ENCODE results near the gene DTX3.
"Not testable (repeated sequence)": the region's sequence is repeated elsewhere in the genome, so short reads cannot be mapped to it uniquely, and the experiment has no call there.

DTX3 gene, protein sequence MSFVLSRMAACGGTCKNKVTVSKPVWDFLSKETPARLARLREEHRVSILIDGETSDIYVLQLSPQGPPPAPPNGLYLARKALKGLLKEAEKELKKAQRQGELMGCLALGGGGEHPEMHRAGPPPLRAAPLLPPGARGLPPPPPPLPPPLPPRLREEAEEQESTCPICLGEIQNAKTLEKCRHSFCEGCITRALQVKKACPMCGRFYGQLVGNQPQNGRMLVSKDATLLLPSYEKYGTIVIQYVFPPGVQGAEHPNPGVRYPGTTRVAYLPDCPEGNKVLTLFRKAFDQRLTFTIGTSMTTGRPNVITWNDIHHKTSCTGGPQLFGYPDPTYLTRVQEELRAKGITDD

DNA sequence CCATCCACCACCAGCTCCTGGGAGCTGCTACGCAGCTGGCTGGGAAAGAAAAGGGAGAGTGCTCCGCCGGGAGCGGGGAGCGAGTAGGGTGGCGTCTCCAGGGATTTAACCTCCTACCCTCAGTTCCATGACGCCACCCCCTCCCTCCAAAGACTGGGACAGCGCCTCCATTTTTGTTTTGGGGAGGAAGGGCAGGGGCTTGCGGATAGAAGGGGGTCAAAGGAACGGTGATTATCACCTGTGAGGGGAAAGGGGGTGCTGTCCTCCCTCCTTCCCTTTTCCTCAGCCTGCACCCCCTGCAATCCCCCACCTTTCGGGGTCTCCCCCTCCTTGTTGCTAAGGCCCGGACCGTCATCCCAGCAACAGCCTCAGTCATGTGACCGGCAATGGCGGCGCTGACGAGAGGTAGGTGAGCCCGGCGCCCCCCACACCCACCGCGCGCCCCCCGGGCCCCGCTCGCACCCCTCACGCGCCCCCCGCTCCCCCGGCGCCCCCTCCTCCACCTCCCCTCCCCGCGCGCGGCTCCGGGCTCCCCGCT lies at the start of gene DTX3:
TSS of gene DTX3 (plus strand) at position 371 of the 538 bp plus-strand sequence. CDS start 1,694 bp downstream, outside the sequence.
- peak; percentile 73 for DNase-seq

DNA sequence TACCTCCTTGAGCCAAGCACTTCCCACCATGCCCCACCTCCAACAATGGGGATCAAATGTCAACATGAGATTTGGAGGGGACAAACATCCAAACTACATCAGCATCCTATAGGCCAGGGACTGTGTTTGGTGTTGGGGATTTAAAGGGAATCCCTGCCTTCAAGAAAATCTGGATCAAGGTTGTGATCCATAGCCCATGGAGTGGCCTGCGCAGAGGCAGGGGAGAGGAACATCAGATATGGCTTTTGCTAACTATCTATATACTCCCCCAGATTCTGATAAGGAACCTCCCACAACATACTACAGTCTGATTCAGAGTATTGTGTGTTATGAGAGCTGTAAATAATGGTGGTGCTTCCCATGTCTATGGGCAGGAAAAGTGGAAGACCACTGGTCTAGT lies 49.7 kb upstream of the DTX3 start:
- DNase-seq: peak; percentile 28

DNA sequence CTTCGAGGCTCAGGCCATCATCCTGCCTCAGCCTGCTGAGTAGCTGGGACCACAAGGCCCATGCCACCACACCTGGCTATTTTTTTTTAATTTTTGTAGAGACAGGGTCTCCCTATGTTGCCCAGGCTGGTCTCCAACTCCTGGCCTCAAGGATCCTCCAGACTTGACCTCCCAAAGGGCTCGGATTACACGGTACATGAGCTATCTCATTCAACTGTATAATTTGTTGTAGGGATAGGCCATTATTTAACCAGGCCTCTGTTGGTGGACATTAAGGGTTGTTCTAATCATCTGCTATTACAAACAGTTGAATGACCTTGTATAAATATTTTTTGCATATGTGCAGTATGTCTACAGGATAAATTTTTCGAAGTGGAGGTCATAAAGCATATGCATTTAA lies 45.8 kb upstream of the DTX3 start:
- no peak for DNase-seq

GRCh38 chr12:57560516-57560915 lies 44.1 kb upstream of the DTX3 start:
- DNase-seq: no peak

DNA sequence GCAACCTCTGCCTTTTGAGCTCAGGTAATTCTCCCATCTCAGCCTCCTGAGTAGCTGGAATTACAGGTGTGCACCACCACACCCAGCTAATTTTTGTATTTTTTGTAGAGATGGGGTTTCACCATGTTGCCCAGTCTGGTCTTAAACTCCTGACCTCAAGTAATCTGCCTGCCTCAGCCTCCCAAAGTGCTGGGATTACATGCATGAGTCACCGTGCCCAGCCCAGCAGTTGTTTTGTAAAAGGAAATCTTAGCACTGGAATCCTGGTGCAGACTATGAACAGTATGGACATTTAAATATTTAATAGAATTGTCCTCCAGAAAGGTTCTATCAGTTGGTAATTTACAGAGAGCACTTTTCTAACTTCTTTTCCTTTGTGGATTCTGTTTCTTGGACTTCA lies 43.5 kb upstream of the DTX3 start:
- peak; percentile 20 for DNase-seq

DNA sequence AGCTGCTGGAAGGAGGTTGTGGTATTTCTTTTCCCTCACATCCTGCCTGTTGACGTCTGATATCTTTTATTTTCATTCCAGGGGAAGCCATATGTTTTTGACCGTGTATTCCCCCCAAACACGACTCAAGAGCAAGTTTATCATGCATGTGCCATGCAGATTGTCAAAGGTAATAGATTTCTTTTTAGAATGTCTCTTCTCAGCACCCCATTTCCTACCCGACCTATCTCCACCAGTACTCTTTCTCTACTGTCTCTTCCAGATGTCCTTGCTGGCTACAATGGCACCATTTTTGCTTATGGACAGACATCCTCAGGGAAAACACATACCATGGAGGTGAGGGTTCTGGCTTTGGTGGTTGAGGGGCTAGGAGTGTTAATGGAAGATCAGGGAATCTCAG lies 41.3 kb upstream of the DTX3 start:
- DNase-seq: no peak

DNA sequence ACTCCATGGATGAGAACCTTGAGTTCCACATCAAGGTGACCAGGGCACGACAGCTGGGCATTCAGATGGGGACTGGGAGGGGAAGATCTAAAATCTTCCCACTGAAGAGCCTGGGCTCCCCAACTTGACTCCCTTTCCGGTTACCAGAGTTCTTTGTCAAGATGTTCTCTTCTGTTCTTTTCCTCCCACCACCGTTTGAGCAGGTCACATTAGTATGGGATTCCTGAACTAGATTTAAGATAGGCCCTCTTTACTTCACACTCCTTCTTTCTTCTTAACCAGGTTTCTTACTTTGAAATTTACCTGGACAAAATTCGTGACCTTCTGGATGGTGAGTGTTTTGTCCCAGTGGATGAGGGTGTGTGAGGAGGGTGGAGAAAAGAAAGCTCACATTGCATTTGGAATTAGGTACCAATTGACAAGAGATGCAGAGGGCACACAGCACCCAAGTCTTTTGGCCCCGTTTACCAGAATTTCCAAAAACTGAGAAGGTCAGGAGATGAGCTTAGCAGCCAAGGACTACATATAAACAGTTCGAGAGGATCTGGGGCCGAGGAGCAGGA lies 40.4 kb upstream of the DTX3 start:
- no peak for DNase-seq

- no peak for DNase-seq
Measured at GRCh38 chr12:57568838-57569237, 35.8 kb upstream of the DTX3 start.

- no peak for DNase-seq
Measured at GRCh38 chr12:57569858-57570257, 34.8 kb upstream of the DTX3 start.

DNA sequence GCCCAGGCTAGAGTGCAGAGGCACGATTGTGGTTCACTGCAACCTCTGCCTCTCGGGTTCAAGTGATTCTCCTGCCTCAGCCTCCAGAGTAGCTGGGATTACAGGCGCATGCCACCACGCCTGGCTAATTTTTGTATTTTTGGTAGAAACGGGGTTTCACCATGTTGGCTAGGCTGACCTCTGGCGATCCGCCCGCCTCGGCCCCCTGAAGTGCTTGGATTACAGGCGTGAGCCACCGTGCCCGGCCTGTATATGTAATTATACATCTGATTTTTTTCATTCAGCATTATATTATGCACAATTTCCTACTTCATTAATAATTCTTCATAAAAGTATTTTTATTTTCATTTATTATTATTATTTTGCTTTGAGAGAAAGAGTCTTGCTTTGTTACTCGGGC lies 34.2 kb upstream of the DTX3 start:
- DNase-seq: not testable (repeated sequence)

DNA sequence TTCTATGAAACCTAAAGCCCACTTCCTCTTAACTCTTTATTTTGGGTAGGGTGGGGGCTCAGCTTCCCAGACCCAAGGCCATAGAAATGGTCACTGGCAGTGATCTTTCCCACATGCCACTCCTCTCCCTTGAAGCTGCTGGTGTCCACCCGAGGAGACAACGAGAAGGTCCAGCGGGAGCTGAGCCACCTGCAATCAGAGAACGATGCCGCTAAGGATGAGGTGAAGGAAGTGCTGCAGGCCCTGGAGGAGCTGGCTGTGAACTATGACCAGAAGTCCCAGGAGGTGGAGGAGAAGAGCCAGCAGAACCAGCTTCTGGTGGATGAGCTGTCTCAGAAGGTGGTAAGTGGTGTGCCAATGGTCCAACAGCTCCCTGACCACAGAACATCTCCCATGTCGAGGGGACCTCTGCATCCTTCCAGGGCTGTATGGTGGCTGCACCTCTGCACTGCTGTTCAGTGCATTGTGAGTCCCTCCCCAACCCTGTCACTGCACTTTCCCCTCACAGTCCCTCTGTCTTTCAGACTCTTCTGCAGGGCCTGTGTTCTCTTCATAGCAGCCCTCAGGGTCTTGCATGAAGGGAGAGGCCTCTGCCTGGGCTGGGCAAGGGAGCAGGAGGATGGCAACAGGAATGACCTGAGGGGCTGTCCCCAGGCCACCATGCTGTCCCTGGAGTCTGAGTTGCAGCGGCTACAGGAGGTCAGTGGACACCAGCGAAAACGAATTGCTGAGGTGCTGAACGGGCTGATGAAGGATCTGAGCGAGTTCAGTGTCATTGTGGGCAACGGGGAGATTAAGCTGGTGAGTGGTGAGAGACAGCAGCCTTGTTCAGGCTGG lies 32.5 kb upstream of the DTX3 start:
- no peak for DNase-seq

DNA sequence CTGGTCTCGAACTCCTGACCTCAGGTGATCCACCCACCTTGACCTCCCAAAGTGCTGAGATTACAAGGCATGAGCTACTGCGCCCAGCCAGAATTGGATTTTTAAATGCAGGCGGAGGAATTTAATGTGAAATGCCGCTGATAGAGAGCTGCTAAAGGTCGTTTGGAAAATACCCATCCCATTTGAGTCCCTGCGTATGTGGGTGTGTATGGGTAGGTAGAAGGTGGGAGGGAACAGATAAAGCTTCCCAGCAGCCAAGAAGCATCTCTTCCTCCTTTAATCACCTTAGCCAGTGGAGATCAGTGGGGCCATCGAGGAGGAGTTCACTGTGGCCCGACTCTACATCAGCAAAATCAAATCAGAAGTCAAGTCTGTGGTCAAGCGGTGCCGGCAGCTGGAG lies 29.8 kb upstream of the DTX3 start:
- DNase-seq: no peak

GRCh38 chr12:57575771-57576612 lies 28.6 kb upstream of the DTX3 start:
- no peak for DNase-seq

DNA sequence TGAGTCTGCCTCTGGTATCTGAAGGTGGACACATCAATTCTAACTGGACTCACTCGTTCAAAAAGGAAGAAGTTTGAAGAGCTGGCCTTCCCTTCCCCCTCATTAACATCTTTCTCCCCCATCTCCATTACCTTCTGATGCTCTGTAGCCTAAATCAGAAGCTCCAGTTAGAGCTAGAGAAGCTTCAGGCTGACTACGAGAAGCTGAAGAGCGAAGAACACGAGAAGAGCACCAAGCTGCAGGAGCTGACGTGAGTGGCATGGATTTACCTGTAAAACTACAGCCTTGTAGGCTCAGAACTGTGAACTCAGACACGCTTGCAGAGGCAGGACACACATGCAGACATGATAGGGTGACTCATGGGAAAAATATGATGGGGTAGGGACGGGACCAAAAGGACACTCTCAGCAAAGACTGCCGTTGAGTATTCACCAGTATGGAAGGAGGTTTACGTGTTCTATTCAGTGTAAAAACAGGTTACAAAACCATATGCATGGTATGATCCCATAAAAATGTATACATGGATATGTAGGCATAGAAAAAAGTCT lies 27.9 kb upstream of the DTX3 start:
- DNase-seq: no peak

GRCh38 chr12:57577981-57578758 lies 26.5 kb upstream of the DTX3 start:
- DNase-seq: no peak

DNA sequence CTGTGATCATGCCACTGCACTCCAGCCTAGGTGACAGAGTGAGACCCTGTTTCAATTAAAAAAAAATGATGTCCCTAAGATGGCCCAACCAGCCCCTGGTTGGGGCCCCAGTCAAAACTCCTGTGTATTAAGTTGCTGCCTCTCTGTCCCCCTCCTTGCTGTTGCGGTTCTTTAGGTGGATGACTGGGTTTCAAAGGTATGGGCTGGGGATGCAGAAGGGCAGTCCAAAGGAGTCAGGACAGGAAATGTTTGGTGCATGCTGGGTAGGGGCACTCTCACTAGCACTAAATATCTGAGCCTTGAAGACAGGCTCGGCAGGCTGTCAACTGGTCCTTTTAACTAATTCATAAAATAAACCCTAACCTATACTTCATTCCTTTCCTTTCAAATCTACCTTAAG lies 25.6 kb upstream of the DTX3 start:
- no peak for DNase-seq

DNA sequence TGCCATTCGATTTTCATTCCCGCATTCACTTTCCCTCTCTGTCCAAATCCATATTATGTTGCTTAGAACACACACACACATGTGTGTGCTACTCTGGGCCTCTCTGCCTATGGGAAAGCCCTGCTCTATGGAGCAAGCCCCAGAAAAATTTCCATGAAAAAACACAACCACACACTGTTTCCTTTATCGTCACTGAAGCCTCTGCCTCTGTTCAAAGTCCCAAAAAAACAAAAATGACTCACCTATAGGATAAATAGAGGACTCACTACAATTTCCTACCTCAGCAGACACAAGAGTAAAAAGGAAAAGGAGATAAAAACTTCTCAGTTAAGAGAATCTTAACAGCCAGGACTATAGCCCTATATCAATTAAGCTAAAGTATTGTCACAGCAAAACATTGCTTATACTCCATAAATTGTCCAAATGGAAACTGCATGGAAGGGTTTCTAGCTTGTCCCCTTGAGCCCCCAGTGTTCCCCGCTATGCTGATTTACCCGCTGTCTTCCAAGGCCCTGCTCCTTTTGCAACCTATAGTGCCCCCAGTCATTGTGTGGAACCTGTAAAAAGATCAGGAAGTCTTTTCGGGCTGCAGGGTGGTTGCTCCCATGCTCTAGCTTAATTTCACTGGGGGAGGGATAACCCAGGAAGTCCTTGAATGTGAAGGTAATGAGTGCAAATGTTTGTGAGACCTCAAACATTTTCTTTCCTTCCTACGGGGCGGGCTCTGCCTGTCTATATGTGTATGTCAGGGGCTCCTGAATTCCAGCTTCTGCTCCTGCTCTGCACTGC lies 24.8 kb upstream of the DTX3 start:
- DNase-seq: no peak

- DNase-seq: no peak
Measured at GRCh38 chr12:57580466-57580795, 24.2 kb upstream of the DTX3 start.

DNA sequence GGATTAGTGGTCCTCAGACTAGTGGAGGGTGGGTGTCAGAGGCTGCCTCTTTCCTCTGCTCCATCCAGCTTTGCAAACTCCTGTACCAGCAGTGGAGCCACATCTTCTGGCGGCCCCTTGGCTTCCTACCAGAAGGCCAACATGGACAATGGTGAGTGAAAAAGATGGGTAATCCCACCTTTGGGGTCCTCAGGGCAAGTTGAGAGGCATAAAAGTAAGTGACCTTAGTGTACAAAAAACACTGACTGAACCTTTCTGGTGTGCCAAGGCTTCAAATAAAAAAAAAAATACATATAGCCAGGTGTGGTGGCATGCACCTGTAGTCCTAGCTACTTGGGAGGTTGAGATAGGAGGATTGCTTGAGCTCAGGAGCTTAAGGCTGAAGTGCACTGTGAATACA lies 22.8 kb upstream of the DTX3 start:
- DNase-seq: no peak

DNA sequence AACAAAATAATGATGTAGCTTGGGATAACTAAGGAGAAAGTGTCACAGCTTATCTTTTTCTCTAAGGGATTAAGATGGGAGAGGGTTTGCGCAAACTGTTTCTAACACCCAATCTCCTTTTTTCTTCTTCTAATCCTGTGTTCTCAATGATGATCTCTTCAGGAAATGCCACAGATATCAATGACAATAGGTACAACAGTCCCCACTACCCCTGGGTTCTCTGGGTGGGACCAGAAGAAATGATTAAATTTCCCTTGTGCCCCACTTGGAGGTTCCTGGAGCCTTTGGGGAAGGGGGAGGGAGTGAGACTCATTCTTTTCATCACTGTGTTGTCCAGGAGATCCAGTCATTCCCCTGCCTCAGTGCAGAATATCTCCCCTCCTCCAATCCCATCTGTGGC lies 22.2 kb upstream of the DTX3 start:
- DNase-seq: no peak

Measured in NCI-H82 (cell line).